AG20443 (cell line): ENCODE data around the gene ZNF362.

Source experiments
- DNase-seq: peaks from one replicate; pipeline ENCODE4 v3.0.0; 2012; ENCODE audit warnings: low spot score, mixed read lengths

The ZNF362 gene

DNA sequence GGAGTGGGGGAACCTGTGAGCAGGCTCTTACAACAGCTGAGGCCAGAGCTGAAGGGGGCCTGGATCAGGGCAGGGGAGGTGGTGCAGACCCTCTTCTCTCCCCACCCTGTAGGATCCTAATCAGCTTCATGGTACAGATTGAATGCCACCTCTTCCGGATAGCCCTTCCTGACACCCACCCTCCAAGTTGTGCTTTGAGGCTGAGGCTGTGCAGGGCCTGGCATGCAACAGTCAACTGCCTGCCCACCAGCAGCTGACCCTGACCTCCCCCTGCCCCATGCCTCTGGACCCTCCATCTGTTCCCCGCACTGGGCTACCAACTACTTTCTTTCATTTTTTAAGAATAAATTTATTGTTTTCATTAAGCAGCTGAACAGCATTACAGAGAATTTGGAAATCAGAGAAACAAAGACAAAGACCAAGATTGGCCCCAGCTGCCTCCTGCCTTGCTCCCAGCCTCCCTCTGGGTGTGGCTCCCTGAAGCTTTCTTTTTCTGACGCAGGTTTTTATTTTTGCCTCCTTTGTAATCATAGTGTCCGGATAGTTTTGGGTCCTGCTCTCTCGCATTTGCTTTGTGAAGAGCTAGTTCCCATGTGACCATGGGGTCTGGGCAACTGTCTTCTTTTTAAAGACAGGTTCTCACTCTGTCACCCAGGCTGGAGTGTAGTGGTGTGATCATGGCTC lies 12.8 kb downstream of the ZNF362 start:
- peak; percentile 66 for DNase-seq

- no peak for DNase-seq
Observed at GRCh38 chr1:33269621-33270020, 13.3 kb downstream of the ZNF362 start.

DNA sequence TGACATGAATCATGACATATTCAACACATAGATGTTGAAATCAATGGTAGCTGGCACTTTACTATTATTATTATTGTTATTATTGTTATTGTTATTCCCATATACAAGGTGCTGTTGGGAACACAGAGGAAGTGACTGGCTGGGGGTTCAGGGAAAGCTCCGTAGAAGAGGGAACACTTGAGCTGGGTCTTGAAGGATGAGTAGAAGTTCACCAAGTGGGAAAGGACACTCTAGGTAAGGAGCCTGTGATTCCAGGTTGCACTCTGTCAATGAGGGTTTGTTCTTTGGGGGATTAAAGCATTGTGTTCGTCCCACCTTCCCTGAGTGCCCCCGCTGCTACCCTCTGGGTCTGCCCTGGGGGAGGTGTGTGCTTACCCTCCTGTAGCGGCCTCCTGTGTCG lies 14.1 kb downstream of the ZNF362 start:
- no peak for DNase-seq

DNA sequence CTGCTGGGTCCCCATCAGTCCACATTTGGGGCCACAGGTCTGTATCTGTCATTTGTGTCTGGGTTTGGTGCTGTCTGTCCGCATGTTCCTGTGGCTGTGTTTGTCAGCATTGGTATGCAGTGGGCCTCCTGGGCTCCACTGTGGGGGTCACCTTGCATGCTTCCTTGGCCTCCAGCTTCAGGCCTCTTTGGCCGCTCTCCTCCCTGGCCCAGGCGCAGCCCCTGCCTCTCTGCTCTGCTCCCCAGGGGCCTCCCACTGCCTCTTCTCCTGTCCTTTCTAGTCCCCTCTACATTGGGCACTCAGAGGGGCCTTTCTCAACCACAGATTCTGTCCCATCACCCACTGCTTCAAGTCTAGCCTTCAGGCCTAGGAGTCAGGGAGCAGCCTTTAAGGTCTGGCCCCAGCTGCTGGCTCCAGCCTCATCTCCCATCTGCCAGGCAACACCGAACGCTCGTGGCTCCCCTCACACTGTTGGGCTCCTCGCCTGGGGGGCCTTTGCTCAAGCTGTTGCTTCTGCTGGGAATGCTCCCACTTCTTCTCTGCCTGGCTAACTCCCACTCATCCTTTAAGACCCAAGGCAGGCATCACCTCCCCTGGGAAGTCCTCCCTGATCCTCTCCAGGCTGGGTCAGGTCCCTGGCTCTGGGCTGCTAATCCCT lies 14.6 kb downstream of the ZNF362 start:
- no peak for DNase-seq

- DNase-seq = no peak
Observed at GRCh38 chr1:33271666-33272505, 15.6 kb downstream of the ZNF362 start.

- DNase-seq = no peak
Observed at GRCh38 chr1:33272509-33272908, 16.2 kb downstream of the ZNF362 start.

- DNase-seq = no peak
Observed at GRCh38 chr1:33272930-33273329, 16.6 kb downstream of the ZNF362 start.

DNA sequence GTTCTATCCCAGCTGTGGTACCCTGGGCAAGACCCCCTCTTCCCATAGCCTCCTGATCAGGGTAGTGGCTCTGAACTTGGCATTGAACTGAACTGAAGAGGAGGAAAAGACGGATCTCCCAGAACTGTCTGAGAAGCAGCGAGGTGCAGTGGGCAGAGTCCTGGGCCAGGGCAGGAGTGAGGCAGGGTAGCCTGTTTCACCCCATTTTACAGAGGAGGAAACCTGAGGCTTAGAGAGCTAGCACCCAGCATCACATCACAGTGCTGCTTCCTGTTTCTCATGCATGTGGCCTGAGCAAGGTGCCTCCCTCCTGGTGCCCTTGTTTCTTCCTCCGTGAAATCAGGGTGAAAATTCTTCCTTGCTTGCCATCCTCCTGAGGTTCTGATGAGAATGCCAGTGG lies 17.1 kb downstream of the ZNF362 start:
- DNase-seq = no peak

- no peak for DNase-seq
Observed at GRCh38 chr1:33273961-33274371, 17.7 kb downstream of the ZNF362 start.

DNA sequence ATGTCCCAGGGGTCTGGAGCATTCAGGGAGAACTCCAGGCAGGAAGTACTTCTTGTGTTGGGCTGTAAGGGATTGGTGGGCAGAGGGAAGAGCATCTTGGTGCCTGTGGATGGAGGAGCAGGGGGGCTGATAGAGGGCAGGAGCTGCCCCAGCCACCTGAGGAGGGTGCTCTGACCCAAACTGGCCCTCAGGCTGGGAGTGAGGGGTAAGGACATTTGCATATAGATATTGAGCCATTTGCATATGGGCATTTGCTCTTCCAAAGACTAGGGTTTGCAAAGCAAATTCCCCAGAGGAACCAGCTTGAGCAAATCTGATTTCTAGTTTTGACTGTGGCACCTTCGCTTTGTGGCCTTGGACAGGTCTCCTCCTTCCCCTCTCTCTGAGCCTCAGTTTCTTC lies 18.2 kb downstream of the ZNF362 start:
- DNase-seq = no peak

GRCh38 chr1:33275195-33275594 lies 18.9 kb downstream of the ZNF362 start:
- no peak for DNase-seq

DNA sequence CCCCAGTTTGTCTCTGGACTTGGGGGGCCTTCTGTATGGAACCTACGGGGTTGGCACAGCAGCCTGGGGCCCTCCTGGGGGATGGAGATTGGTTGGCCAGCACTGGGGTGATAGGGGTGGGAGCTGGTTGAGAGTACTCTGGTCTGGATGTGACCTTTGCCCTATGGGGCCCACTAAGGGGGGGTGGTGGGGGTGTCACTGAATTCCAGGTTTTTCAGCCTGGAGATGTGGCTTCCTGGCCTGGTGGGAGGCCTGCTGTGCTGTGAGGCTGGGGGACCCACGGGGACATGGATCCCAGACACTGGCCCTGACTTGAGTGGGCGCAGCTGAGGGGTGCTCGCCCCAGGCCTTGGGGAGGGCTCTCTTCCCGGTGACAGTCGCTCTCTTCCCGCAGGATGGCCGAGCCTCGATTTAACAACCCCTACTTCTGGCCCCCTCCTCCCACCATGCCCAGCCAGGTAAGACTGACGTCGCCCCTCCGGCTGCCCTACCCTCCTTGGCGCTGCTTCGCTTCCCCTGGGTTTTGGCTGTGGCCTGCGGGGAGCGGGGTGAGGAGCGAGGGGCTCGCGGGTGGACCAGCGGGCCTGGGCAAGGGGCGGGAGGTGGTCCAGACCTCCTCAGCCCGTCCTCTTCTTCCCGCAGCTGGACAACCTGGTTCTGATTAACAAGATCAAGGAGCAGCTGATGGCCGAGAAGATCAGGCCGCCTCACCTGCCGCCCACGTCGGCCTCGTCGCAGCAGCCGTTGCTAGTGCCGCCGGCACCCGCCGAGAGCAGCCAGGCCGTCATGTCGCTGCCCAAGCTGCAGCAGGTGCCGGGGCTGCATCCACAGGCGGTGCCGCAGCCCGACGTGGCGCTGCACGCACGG lies 19.6 kb downstream of the ZNF362 start:
- DNase-seq = no peak

DNA sequence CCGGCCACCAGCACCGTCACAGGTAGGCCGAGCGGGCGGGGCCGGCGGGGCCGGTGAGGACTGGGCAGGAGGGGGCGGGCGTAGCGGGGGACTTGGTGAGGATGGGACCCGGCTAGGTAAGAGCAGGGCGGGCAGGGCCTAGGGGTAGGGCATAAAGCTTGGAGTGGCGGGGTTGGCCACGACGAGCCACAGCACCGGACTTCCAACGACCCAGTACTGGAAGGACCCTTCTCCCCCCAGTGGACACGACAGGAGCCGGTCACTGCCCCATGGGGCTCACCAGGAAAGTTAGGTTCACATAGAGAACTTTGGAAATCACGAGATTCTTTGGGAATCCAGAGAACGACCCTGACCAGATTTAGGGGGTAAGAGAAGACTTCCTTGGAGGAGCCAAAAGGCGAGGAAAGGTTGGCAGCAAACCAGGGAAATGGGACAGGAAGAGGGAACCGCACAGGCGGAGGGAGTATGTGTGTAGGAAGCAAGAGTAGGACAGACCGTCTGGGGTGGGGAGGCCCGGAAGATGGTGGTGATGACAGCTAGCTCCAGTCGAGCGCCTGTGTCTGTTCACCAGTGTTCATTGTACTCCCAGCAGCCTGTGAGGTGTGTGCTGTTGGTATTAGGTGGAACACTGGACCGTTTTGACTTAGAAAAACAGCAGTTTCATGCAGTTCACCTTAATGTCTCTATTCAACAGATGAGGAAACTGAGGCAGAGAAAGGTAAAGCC lies 20.4 kb downstream of the ZNF362 start:
- no peak for DNase-seq

GRCh38 chr1:33277488-33278084 lies 21.3 kb downstream of the ZNF362 start:
- no peak for DNase-seq

GRCh38 chr1:33280091-33280661 lies 23.9 kb downstream of the ZNF362 start:
- DNase-seq = no peak

DNA sequence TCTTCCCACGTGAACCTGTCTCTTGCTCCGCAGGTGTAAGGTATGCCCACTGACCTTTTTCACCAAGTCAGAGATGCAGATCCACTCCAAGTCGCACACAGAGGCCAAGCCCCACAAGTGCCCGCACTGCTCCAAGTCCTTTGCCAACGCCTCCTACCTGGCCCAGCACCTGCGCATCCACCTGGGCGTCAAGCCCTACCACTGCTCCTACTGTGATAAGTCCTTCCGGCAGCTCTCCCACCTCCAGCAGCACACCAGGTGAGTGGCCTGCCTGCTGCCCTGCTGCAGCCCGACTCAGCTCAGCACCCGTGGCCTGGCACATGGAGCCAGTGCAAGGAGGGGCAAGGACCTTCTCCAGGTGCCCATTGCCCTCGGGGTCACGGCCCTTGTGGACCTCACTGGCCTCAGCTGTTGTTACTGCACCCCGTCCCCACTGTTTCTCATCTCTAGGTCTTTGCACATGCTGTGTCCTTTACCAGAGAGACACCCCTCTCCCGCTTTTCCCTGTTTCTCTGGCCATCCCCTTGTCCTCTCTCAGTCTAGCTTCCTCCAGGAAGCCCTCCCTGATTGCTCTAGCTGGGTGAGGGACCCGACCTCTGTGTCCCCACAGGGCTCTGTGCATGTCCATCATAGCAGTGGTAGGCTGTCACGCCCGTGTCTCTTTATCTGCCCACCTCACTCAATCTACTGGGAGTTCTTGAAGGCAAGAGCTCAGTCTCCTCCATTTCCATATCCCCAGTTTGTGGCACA lies 25.4 kb downstream of the ZNF362 start:
- DNase-seq = no peak

DNA sequence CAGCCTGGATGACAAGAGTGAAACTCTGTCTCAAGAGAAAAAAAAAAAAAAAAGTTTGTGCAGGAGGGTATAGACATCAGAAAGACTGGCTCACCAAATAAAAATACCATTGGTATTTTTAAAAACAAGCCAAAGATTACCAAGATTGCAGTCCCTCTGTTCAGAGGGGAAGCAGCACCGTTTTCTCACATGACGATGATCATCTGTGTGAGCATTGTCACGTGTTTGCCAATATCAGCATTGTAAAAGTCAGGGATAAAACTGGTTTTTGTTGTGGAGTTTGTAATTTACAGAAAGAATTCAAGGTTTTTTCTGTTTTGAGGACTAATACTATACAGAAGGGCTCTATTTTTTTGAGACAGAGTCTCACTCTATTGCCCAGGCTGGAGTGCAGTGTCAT lies 26.5 kb downstream of the ZNF362 start:
- no peak for DNase-seq

- DNase-seq = no peak
Observed at GRCh38 chr1:33284049-33284448, 27.8 kb downstream of the ZNF362 start.

DNA sequence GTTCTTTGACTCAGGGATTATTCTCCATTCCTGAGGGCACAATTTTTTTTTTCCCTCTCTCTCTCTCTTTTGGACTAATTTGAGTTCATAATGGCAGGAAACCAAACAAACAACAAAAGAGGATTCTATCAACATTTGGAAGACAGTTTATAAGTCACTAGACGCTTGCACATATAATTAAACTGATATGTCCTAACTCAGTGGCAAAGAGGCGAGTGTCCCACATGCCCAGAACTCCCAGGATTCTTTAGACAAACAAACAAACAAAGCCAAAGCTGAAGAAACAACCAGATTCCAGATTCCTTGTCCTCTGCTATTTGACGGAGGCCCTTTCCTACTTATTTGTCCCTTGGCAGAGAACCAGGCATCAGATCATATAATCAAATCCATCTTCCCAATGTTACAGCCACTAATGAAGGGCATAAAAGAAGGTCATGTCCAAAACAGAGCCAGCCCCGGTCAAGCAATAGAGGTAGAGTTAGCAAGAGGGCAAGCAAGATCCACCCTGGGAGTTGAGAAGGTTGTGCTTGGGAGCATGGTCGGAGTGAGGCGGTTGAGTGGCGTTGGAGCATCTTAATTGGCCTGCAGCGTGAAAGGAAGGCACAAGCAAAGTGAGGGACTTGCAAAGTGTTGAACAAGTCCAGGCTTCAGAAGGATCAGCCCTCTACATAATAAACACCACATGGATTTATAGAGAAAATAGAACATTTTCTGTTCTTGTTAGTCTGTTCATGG lies 30.3 kb downstream of the ZNF362 start:
- no peak for DNase-seq
